LNCAP (cell line): ENCODE measurements around the gene MICAL3.

Experiments
- TF ChIP-seq, protein P1 (sequence below): fragments of 450-650 bp; IDR thresholded peaks from 2 replicates; pipeline ENCODE4 v1.5.1; 2017; ENCODE audit warnings: mild to moderate bottlenecking

The MICAL3 gene

DNA sequence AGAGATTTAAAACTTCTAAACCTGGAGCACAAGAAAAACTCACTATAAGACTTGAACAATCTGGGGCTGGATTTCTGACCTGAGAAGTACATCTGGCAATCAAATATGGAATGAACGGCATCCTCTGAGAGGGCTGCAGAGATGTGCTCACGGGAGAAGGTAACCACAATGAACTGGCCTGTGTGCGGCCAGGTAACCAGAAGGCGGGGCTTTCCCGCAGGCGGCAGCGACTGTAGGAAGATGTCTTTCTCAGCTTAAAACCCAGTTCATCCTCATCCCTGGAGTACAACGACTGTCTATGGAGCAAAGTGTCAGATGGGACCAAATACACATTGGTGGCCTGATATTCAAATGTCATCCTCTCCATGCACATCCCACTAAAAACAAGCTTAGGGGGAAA is 24.5 kb downstream of the MICAL3 start:
- TF ChIP-seq, protein P1, sequence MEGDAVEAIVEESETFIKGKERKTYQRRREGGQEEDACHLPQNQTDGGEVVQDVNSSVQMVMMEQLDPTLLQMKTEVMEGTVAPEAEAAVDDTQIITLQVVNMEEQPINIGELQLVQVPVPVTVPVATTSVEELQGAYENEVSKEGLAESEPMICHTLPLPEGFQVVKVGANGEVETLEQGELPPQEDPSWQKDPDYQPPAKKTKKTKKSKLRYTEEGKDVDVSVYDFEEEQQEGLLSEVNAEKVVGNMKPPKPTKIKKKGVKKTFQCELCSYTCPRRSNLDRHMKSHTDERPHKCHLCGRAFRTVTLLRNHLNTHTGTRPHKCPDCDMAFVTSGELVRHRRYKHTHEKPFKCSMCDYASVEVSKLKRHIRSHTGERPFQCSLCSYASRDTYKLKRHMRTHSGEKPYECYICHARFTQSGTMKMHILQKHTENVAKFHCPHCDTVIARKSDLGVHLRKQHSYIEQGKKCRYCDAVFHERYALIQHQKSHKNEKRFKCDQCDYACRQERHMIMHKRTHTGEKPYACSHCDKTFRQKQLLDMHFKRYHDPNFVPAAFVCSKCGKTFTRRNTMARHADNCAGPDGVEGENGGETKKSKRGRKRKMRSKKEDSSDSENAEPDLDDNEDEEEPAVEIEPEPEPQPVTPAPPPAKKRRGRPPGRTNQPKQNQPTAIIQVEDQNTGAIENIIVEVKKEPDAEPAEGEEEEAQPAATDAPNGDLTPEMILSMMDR = no peak

DNA sequence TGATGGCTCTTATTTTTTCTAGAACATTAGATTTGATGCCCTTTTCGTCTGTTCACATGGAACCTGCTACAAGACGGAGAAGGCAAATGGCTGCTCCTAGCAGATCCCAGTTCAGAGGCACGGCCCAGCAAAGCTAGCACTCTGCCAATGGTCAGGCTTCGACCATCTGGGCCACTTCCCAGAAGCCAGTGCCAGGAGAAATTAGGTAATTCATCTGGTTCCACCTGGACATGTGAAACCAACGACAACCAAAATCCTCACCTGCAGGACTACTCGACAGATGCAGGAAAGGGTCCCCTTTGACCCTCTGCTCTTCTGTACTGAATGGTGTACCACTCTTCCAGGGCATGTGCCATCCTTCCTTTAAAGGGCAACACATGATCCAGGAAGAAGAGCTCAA is 25.4 kb downstream of the MICAL3 start:
- TF ChIP-seq, protein P1 = no peak

DNA sequence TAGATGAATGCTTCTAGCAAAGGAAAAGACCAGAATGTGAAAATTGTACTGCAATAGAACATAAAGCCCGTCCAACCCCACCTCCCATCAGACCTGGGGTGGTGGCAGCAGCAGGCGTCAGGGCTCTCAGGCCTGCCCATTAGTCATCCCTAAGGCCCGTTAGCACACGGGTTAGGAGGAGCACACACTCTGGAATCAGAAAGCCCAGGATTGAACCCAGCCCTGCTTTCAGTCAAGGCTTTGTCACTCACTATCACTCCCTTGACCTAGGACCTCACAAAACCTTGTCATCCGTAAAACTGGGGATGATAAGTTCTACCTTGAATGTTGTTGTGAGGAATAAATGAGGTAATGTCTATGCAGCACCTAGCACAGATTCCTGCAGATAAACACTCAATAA is 26.9 kb downstream of the MICAL3 start:
- TF ChIP-seq, protein P1 = no peak

DNA sequence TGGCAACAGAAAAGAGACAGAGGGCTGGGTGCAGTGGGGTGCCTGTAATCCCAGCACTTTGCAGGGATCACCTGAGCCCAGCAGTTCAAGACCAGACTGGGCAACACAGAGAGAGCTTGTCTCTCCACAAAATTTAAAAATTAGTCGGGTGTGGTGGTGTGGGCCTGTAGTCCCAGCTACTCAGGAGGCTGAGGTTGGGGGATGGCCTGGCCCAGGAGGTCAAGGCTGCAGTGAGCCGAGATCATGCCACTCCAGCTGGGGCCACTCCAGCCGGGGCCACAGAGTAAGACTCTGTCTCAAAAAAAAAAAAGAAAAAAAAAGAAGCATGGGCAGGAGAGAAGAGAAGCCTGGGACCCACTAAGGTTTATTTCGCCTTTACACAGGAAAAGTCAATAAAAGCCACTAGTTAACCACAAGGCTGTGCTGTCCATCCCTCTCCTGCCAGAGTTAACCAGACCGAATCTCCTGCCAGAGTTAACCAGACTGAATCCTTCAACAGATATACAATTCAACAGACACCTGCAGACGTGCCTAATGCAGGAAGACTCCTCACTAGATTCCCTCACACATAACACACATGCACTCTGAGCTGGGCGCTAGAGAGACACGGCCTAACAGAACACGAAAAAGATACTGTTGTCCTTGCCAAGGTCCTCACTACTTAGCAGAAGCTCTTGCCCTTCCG is 29.8 kb downstream of the MICAL3 start:
- TF ChIP-seq, protein P1 = no peak

DNA sequence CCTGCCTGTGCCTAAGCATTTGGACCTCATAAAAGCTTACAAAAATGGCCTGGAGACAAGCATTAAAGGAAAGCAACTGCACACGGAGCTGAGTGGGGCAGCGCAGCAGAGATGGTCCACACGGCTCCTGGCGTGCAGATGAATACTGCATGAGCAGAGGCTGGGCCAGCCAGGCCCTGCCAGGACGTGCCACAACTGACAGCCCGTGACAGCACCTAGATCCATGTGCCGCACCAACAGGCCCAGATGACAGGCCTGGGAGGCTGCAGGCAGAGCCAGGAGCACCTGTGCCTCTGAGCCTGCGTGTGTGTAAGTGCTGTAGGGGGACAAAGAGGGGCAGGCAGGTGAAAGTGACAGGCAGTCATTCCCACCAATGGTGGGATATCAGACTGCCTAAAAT is 33.4 kb downstream of the MICAL3 start:
- TF ChIP-seq, protein P1 = no peak

DNA sequence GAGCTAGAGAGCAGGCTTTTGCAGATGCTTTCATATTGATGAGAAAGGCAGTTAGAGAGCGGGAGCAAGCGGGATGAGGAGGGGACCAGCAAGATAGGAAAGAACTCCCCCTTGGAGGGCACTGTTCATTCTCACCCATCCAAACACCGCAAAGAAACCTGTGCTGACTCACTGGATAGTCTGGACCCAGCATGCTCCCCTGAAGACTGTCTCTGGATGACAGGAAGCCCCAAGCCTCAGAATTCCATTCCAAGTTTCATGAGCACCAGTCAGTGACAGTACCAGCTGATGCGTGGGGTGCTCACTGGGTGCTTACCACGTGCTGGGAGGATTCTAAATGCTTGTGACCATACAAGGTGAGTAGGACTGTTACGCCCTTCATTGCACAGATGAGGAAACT is 34.2 kb downstream of the MICAL3 start:
- TF ChIP-seq, protein P1 = no peak

DNA sequence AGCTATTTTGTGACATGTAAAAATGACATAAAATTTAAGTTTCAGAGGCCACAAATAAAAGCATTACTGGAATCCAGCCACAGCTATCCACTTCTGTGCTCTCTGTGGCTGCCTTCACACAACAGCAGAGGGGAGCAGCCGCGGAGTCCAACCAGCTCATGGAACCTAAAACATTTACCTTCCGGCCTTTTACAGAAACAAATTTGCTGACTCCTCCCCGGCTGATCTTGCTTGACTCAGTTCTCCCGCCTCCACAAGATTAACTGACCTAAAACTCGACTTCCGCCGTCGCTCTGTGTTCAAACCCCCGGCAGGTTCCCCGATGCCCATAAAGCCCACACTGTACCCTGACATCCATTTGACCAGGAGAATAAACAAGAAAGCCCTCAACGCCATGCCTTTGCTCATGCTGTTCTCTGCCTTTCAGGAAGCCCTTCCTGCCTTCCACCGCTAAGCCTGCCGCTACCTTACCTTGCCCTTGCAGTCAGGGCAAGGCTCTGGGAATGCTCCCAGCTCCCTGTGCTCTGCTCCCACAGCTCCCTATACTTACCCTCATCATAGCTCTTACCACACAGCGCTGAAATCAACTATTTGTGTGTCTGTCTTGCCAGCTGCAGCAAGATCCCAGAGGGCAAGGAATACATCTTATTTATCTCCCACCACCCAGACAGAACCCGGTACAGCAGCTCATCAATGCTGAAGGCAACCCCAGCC is 35.4 kb downstream of the MICAL3 start:
- TF ChIP-seq, protein P1 = no peak
